Erythroblast (primary cell): Measurements from ENCODE around the gene CASP8.
"Not testable (repeated sequence)": the region's sequence is repeated elsewhere in the genome, so short reads cannot be mapped to it uniquely, and the experiment has no call there.

Source experiments
- GATA1 ChIP-seq: IDR thresholded peaks from 2 replicates; pipeline ENCODE4 v1.6.1; 2011; ENCODE audit warnings: low read depth, mild to moderate bottlenecking, control low read depth, low read length, moderate library complexity
- POLR2A ChIP-seq: IDR thresholded peaks from 2 replicates; pipeline ENCODE4 v1.6.1; 2011; ENCODE audit warnings: mild to moderate bottlenecking, low read length

DNA sequence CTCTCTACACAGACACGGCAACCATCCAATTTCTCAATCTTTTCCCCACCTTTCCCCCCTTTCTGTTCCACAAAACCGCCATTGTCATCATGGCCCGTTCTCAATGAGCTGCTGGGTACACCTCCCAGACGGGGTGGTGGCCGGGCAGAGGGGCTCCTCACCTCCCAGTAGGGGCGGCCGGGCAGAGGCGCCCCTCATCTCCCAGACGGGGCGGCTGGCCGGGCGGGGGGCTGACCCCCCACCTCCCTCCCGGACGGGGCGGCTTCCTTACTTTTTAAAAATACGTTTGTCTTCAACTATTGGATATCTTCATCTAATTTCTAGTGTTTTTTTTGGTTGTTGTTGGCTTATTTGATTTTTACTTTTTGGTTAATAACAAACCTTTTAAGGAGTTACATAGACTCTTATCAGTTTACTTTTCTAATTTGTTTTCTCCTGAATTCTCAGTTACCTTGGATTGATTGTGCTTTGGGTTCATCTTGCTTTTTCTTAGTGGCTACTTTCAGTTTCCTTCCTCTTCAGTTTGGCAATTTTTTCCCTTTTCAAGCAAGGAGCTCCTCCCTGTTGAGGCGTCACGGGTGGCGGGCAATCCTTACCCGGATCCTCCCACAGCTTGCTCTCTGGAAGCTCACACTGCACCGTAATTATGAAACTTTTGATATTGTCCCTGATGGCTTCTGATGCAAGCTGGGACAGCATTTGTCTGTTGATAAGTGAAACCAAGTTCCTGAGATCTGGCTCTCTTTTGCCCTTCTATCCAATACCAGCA is 21.0 kb upstream of the CASP8 start:
- TF ChIP-seq POLR2A, GATA1: not testable (repeated sequence)
